ENCODE results near the gene KIF1A. TPM values are rescaled to one million over a fixed set of nuclear protein-coding genes. Genes with fewer than 3 reads are reported as not detected.

KIF1A gene
- total and polyA plus RNA-seq, 2 donors (not counting 3 experiments of a cell fraction or from before 2014, with no cell fraction given): 0.11 to 0.64 TPM

DNA sequence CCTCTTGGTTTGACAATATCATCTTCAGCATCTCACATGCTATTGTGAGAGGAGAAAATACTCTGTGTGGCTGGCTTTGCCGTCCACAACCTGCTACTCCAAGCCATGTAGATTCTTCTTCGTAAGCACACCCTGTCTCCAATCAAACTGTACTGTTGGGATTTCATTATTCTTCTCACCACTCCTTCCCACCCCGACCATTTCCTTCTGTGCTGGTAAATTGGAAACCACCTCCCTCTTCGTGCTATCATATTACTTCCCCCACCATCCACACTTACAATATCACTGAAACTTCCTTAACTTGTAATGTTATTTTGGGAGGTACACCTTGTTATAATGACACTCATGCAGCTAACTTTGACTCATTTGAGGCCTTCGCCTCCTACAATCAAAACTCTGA is 45.4 kb upstream of the KIF1A start:
- no peak overlapping the region for H3K27ac ChIP-seq (ENCODE audit: insufficient read depth, low read depth, low read length)
- H3K79me2 ChIP-seq (ENCODE audit: control insufficient read depth, insufficient read depth, low read length): no peaks in the 10 kb centered on the region
- FAIRE-seq (no peak), DNase-seq (ENCODE audit: low read depth, low spot score) (no peak)
- H3K4me3 ChIP-seq (replicated peaks in 1 of 3; ENCODE audit: insufficient read depth in 1 of 3, low read depth in 1 of 3, low read length in 3 of 3): no peak overlapping the region
- no peak overlapping the region for H3K9ac ChIP-seq (replicated peaks; ENCODE audit: extremely low read depth, insufficient read depth, low read length)
- H3K9me3 ChIP-seq (replicated peaks; ENCODE audit: control insufficient read depth, insufficient read depth, low read length): no peaks in the 10 kb centered on the region
- BruUV-seq (replicated peaks): no TSS peak
- no peaks in the 10 kb centered on the region for H3K9me1 ChIP-seq (replicated peaks; ENCODE audit: control insufficient read depth, extremely low read depth, insufficient read depth, low read length)
- ChIA-PET CTCF (interaction anchor here (1.5 kb wide), 1 partner anchor 14 kb away, joined by 3 read pairs; no protein-coding TSS in a partner anchor), POLR2A (no interaction called here)
- no peak overlapping the region for H2AFZ ChIP-seq (ENCODE audit: low read depth, low read length)
- intact Hi-C loops (cut with micrococcal nuclease): no loop called here
- no peak overlapping the region for H3K4me2 ChIP-seq (ENCODE audit: insufficient read depth, low read length)
- dilution Hi-C loops (cut with MboI; ENCODE audit: extremely low pct_ligation_motif_present, low sequenced_read_pairs): no loop called here
- H3K27me3 ChIP-seq (ENCODE audit: control insufficient read depth in 2 of 2, insufficient read depth in 2 of 2, low read length in 2 of 2): peaks cover 0 to 6% of the 10 kb centered on the region in 2 experiments
- H3K36me3 ChIP-seq (ENCODE audit: control insufficient read depth in 2 of 2, extremely low read depth in 1 of 2, insufficient read depth in 2 of 2, low read length in 2 of 2): no peaks in the 10 kb centered on the region
- H3K4me1 ChIP-seq (ENCODE audit: control insufficient read depth, extremely low read depth, insufficient read depth, low read length): no peaks in the 10 kb centered on the region
- H4K20me1 ChIP-seq (replicated peaks; ENCODE audit: control insufficient read depth, extremely low read depth, insufficient read depth, low read length): no peaks in the 10 kb centered on the region
- TF ChIP-seq EZH2 (IDR thresholded peaks at IDR 0.05; ENCODE audit: borderline replicate concordance, low read depth, low read length, severe bottlenecking) (no peak), POLR2A (IDR thresholded peaks at IDR 0.05; ENCODE audit: low read depth, low read length) (no peak), CTCF (IDR thresholded peaks at IDR 0.05; ENCODE audit: extremely low read depth in 1 of 2, insufficient read depth in 1 of 2, low read depth in 1 of 2, low read length in 2 of 2) (no peak), POLR2AphosphoS5 (IDR thresholded peaks at IDR 0.05; ENCODE audit: insufficient read depth, low read depth, low read length) (no peak), JUN (IDR thresholded peaks at IDR 0.05; ENCODE audit: borderline replicate concordance, insufficient read depth, insufficient read length, low read depth) (no peak), MYC (IDR thresholded peaks at IDR 0.05; ENCODE audit: low read depth, low read length) (no peak), FOS (IDR thresholded peaks at IDR 0.05; ENCODE audit: borderline replicate concordance, insufficient read depth, low read length) (no peak)
- TF ChIP-seq, protein P1, sequence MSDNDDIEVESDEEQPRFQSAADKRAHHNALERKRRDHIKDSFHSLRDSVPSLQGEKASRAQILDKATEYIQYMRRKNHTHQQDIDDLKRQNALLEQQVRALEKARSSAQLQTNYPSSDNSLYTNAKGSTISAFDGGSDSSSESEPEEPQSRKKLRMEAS (IDR thresholded peaks at IDR 0.05; ENCODE audit: insufficient read depth, insufficient read length): no peak

Measured in endothelial cell of umbilical vein (primary cell).